ENCODE measurements around the gene RDM1.

Gene RDM1

DNA sequence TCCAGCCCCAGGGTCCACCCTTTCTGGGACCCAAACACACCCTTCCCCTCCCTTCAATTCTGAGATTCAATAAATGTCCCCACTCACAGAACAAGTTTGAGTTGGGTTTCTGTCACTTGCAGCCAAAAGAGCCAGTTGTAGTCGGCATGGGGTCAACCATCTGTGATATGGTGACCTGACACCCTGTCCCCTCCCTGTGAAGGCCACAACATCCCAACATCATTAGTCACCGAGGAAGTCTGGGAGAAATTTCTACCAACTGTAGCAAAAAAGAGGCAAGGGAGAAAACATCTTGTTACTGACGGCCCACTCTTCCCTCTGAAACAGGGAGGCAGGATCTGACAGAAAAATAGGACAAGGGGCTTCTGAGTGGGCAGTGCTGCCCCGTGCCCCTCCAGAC is 13.6 kb upstream of the RDM1 start:
- TF ChIP-seq NFIC (IDR thresholded peaks at IDR 0.05) (no peak), EGR1 (IDR thresholded peaks at IDR 0.05) (no peak), TAF1 (IDR thresholded peaks at IDR 0.05; ENCODE audit: low read depth) (no peak), RAD21 (IDR thresholded peaks at IDR 0.05; ENCODE audit: low read depth) (no peak), TCF12 (IDR thresholded peaks at IDR 0.05; ENCODE audit: low read depth) (no peak), CEBPB (IDR thresholded peaks at IDR 0.05) (no peak), TEAD4 (IDR thresholded peaks at IDR 0.05) (no peak), USF1 (IDR thresholded peaks at IDR 0.05) (no peak), EP300 (IDR thresholded peaks at IDR 0.05; ENCODE audit: borderline replicate concordance) (no peak), ZBTB7A (IDR thresholded peaks at IDR 0.05; ENCODE audit: low read depth) (no peak), MAX (IDR thresholded peaks at IDR 0.05) (no peak), YY1 (IDR thresholded peaks at IDR 0.05; ENCODE audit: low read depth) (no peak), FOXM1 (IDR thresholded peaks at IDR 0.05; ENCODE audit: borderline replicate concordance, low read depth) (no peak)
- TF ChIP-seq, protein P1, sequence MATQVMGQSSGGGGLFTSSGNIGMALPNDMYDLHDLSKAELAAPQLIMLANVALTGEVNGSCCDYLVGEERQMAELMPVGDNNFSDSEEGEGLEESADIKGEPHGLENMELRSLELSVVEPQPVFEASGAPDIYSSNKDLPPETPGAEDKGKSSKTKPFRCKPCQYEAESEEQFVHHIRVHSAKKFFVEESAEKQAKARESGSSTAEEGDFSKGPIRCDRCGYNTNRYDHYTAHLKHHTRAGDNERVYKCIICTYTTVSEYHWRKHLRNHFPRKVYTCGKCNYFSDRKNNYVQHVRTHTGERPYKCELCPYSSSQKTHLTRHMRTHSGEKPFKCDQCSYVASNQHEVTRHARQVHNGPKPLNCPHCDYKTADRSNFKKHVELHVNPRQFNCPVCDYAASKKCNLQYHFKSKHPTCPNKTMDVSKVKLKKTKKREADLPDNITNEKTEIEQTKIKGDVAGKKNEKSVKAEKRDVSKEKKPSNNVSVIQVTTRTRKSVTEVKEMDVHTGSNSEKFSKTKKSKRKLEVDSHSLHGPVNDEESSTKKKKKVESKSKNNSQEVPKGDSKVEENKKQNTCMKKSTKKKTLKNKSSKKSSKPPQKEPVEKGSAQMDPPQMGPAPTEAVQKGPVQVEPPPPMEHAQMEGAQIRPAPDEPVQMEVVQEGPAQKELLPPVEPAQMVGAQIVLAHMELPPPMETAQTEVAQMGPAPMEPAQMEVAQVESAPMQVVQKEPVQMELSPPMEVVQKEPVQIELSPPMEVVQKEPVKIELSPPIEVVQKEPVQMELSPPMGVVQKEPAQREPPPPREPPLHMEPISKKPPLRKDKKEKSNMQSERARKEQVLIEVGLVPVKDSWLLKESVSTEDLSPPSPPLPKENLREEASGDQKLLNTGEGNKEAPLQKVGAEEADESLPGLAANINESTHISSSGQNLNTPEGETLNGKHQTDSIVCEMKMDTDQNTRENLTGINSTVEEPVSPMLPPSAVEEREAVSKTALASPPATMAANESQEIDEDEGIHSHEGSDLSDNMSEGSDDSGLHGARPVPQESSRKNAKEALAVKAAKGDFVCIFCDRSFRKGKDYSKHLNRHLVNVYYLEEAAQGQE (IDR thresholded peaks at IDR 0.05; ENCODE audit: low read depth): no peak

DNA sequence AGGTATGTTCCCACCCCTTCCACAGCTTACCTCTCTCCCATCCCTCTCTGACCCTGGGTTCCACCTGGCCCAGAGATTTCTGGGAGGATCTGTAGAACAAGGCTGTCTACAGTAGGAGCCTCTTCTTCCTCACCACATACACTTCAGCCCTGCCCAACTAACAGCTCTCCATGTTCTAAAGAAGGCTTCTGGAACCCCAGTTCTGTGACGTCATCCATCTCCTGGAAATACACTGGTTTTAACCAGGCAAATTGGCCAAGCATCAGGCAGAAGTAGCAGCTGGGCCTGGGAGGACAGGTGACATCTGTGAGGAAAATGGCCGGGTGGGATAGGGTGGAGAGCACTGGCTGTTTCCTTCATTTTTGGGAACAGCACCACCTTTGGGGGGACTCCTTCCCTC is 13.0 kb upstream of the RDM1 start, which contains the start of gene LYZL6:
LYZL6 (minus strand) TSS at position 177 of the 400 bp plus-strand sequence. CDS start 4,357 bp downstream, outside the sequence.
- TF ChIP-seq USF1 (IDR thresholded peaks at IDR 0.05) (no peak), TCF12 (IDR thresholded peaks at IDR 0.05; ENCODE audit: low read depth) (no peak), MAX (IDR thresholded peaks at IDR 0.05) (no peak), CEBPB (IDR thresholded peaks at IDR 0.05) (no peak), CREB1 (IDR thresholded peaks at IDR 0.05; ENCODE audit: low read depth) (no peak), RAD21 (IDR thresholded peaks at IDR 0.05; ENCODE audit: low read depth) (no peak), FOXM1 (IDR thresholded peaks at IDR 0.05; ENCODE audit: borderline replicate concordance, low read depth) (no peak), EGR1 (IDR thresholded peaks at IDR 0.05) (no peak), YY1 (IDR thresholded peaks at IDR 0.05; ENCODE audit: low read depth) (no peak), TAF1 (IDR thresholded peaks at IDR 0.05; ENCODE audit: low read depth) (no peak)

DNA sequence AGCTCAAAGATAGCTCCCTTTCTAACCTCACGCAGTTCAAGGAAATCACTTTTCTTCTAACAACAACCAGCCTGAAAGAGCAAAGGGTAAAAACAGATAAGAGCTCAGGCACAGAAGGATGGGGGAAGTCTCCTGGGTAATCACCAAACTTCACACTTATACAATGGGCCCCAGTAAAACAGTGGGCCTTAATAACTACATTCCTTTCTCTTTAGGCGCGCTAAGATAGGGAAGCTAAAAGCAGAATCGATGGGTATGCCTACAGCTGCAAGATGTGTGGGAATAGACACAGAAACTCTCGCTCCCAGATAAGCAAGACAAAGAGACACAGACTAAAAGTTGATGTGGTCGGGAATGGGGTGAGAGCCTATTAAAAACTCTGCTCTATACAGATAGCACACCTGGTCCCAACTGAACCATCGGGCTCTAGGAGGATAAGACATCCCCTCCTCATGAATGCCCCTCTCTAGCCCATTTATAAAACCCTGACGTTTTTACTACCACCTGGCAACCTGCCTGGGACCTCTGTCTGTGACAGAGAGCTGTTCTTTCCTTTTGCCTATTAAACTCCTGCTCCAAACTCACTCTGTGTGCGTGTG is 12.1 kb upstream of the RDM1 start:
- TF ChIP-seq RAD21 (IDR thresholded peaks at IDR 0.05; ENCODE audit: low read depth): no peak
- TF ChIP-seq MAX (IDR thresholded peaks at IDR 0.05): no peak
- TF ChIP-seq ZBTB7A (IDR thresholded peaks at IDR 0.05; ENCODE audit: low read depth): no peak
- no peak for TF ChIP-seq NFIC (IDR thresholded peaks at IDR 0.05)
- TF ChIP-seq TEAD4 (IDR thresholded peaks at IDR 0.05): no peak
- TF ChIP-seq FOXM1 (IDR thresholded peaks at IDR 0.05; ENCODE audit: borderline replicate concordance, low read depth): no peak
- TF ChIP-seq CREB1 (IDR thresholded peaks at IDR 0.05; ENCODE audit: low read depth): no peak
- TF ChIP-seq USF1 (IDR thresholded peaks at IDR 0.05): no peak
- TF ChIP-seq YY1 (IDR thresholded peaks at IDR 0.05; ENCODE audit: low read depth): no peak
- TF ChIP-seq, protein P1 (IDR thresholded peaks at IDR 0.05; ENCODE audit: low read depth): no peak
- TF ChIP-seq EGR1 (IDR thresholded peaks at IDR 0.05): no peak
- no peak for TF ChIP-seq EP300 (IDR thresholded peaks at IDR 0.05; ENCODE audit: borderline replicate concordance)
- TF ChIP-seq TAF1 (IDR thresholded peaks at IDR 0.05; ENCODE audit: low read depth): no peak
- TF ChIP-seq TCF12 (IDR thresholded peaks at IDR 0.05; ENCODE audit: low read depth): no peak
- TF ChIP-seq CEBPB (IDR thresholded peaks at IDR 0.05): no peak

DNA sequence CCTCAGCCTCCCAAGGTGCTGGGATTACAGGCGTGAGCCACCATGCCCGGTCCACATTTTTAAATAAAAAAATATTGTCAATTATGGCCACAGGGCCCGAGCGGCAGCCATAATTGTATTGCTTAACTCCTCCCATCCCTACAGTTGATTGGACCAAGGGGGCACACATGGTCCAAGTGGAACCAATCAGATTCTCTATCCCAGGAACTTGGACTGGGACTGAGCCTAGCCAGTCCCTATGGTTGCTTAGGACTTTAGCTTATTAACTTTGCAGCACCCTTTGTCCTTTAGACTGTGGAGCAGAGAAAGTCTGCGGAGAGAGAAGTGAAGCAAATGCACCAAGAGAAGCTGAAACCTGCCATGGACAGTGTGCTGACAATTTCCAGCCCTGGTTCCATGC is 5.5 kb upstream of the RDM1 start:
- TF ChIP-seq TAF1 (IDR thresholded peaks at IDR 0.05; ENCODE audit: low read depth): no peak
- peak; percentile 42; the same call in 1 of the 2 replicates for TF ChIP-seq USF1 (IDR thresholded peaks at IDR 0.05)

DNA sequence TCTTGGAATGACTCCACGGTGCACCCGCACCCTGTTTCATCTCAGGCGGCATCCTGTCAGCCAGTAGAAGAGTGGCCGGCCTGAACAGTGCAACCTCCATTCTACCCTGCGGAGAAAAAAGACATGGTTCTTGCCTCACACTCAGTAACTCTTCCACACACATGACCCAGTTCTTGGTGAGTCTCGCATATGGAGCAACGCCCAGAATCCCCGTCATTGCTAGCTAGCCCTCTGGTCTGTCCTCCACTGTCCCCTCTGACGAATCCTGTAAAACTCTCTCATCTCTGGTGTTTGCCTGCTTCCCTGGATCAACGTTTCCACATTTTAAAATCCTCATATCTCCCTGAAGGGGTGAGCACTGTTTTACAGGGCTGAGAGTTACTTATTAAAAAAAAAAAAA is 4.2 kb upstream of the RDM1 start:
- TF ChIP-seq FOXM1 (IDR thresholded peaks at IDR 0.05; ENCODE audit: borderline replicate concordance, low read depth): no peak
- TF ChIP-seq TAF1 (IDR thresholded peaks at IDR 0.05; ENCODE audit: low read depth): no peak
- TF ChIP-seq, protein P1 (IDR thresholded peaks at IDR 0.05; ENCODE audit: low read depth): no peak

Measured in Ishikawa (cell line).